Measurements from ENCODE around the gene GRID1. TPM values are rescaled to one million over a fixed set of nuclear protein-coding genes. Genes with fewer than 3 reads are reported as not detected.
A peak's percentile ranks its signal among the peaks of the same experiment; 100 is the strongest.

GRID1 gene
- total and polyA plus RNA-seq, 9 of the 15 experiments (the other 6 are each of a cell fraction or from before 2014, with no cell fraction given), result 0.01 to 7.2 (median 1.2) TPM

GRCh38 chr10:86411281-86411841 is 44.8 kb upstream of the GRID1 start:
- peaks cover 3 to 9% of the 10 kb centered on the region in 2 experiments; a peak in 2 of 5 replicates for H3K27me3 ChIP-seq (ENCODE audit: control insufficient read depth in 2 of 2, insufficient read depth in 2 of 2, low read length in 2 of 2)

GRCh38 chr10:86410542-86411124 is 44.0 kb upstream of the GRID1 start:
- BruUV-seq (replicated peaks), result no TSS peak
- Histone ChIP-seq H3K9me3 (replicated peaks; ENCODE audit: control insufficient read depth, insufficient read depth, low read depth, low read length) (no peaks in the 10 kb centered on the region), H3K4me3 (no peak overlapping the region), H3K79me2 (ENCODE audit: control insufficient read depth, insufficient read depth, low read length) (no peaks in the 10 kb centered on the region), H3K4me1 (replicated peaks in 1 of 2; ENCODE audit: control insufficient read depth in 2 of 2, insufficient read depth in 2 of 2, low read length in 2 of 2) (no peaks in the 10 kb centered on the region), H3K36me3 (ENCODE audit: control insufficient read depth, insufficient read depth, low read length) (no peaks in the 10 kb centered on the region), H3K9me1 (ENCODE audit: control insufficient read depth, insufficient read depth, low read length) (no peaks in the 10 kb centered on the region), H3K27ac (ENCODE audit: extremely low read depth, low read depth, low read length) (no peak overlapping the region), H4K20me1 (replicated peaks; ENCODE audit: control insufficient read depth, insufficient read depth, low read length) (no peaks in the 10 kb centered on the region), H3K27me3 (ENCODE audit: control insufficient read depth in 2 of 2, insufficient read depth in 2 of 2, low read length in 2 of 2) (peaks cover 2% of the 10 kb centered on the region in 2 experiments; a peak in 2 of 5 replicates), H3K4me2 (ENCODE audit: insufficient read depth, low read length) (no peak overlapping the region), H3K9ac (ENCODE audit: insufficient read depth in 1 of 2, low read depth in 2 of 2, low read length in 2 of 2) (no peak overlapping the region), H2AFZ (ENCODE audit: low read depth, low read length) (no peak overlapping the region)
- CTCF ChIA-PET (ENCODE audit: low intra/inter-chr PET ratio), result no interaction called here
- in situ Hi-C loops (cut with MboI), result no loop called here
- DNase-seq (ENCODE audit: extremely low read depth in 1 of 4, low spot score in 3 of 4) (no peak), FAIRE-seq (no peak), ATAC-seq (no peak)
- POLR2A ChIA-PET, result interaction anchor here (0.6 to 1.0 kb wide), 3 partner anchors 9 to 29 kb away, joined by 3 read pairs; no protein-coding TSS in a partner anchor
- intact Hi-C loops (cut with micrococcal nuclease), result no loop called here
- WGBS (ENCODE audit: insufficient coverage, low coverage, missing lambda C conversion rate), result 0% methylated on average over 4 of the region's 4 CpGs
- no peak for TF ChIP-seq EWSR1 (IDR thresholded peaks at IDR 0.05; ENCODE audit: borderline replicate concordance, low read depth, partially characterized antibody)
- peak; percentile 39 for TF ChIP-seq RBM25 (IDR thresholded peaks at IDR 0.05; ENCODE audit: low read depth, low read length, severe bottlenecking)
- no peak for TF ChIP-seq MYNN (IDR thresholded peaks at IDR 0.05)
- no peak for TF ChIP-seq MYNN (CRISPR knock-in tag; IDR thresholded peaks at IDR 0.05)

More at GRCh38 chr10:86411281-86411841, 44.8 kb upstream of the GRID1 start:
- Histone ChIP-seq H3K9me3 (replicated peaks; ENCODE audit: control insufficient read depth, insufficient read depth, low read depth, low read length) (no peaks in the 10 kb centered on the region), H3K4me3 (no peak overlapping the region), H4K20me1 (replicated peaks; ENCODE audit: control insufficient read depth, insufficient read depth, low read length) (no peaks in the 10 kb centered on the region), H3K36me3 (ENCODE audit: control insufficient read depth, insufficient read depth, low read length) (no peaks in the 10 kb centered on the region), H3K4me1 (replicated peaks in 1 of 2; ENCODE audit: control insufficient read depth in 2 of 2, insufficient read depth in 2 of 2, low read length in 2 of 2) (no peaks in the 10 kb centered on the region), H3K27ac (ENCODE audit: extremely low read depth, low read depth, low read length) (no peak overlapping the region), H3K9ac (ENCODE audit: insufficient read depth in 1 of 2, low read depth in 2 of 2, low read length in 2 of 2) (no peak overlapping the region), H3K9me1 (ENCODE audit: control insufficient read depth, insufficient read depth, low read length) (no peaks in the 10 kb centered on the region), H3K4me2 (ENCODE audit: insufficient read depth, low read length) (no peak overlapping the region), H3K79me2 (ENCODE audit: control insufficient read depth, insufficient read depth, low read length) (no peaks in the 10 kb centered on the region), H2AFZ (ENCODE audit: low read depth, low read length) (no peak overlapping the region)
- CTCF ChIA-PET (ENCODE audit: low intra/inter-chr PET ratio), result no interaction called here
- BruUV-seq (replicated peaks), result no TSS peak
- TF ChIP-seq ZBTB7A (IDR thresholded peaks at IDR 0.05; ENCODE audit: borderline replicate concordance, control insufficient read depth, low read depth, low read length), result no peak
- no peak for FAIRE-seq
- in situ Hi-C loops (cut with MboI) (no loop called here), intact Hi-C loops (cut with micrococcal nuclease) (no loop called here)
- no peak for DNase-seq (ENCODE audit: extremely low read depth in 1 of 4, low spot score in 3 of 4)
- no peak for ATAC-seq
- POLR2A ChIA-PET, result interaction anchor here (0.8 to 1.0 kb wide), 2 partner anchors 17 to 28 kb away, joined by 3 read pairs; no protein-coding TSS in a partner anchor
- WGBS (ENCODE audit: insufficient coverage, low coverage, missing lambda C conversion rate), result 8% methylated on average over 6 of the region's 7 CpGs
